Measurements from ENCODE around the gene NLGN3.

The NLGN3 gene

DNA sequence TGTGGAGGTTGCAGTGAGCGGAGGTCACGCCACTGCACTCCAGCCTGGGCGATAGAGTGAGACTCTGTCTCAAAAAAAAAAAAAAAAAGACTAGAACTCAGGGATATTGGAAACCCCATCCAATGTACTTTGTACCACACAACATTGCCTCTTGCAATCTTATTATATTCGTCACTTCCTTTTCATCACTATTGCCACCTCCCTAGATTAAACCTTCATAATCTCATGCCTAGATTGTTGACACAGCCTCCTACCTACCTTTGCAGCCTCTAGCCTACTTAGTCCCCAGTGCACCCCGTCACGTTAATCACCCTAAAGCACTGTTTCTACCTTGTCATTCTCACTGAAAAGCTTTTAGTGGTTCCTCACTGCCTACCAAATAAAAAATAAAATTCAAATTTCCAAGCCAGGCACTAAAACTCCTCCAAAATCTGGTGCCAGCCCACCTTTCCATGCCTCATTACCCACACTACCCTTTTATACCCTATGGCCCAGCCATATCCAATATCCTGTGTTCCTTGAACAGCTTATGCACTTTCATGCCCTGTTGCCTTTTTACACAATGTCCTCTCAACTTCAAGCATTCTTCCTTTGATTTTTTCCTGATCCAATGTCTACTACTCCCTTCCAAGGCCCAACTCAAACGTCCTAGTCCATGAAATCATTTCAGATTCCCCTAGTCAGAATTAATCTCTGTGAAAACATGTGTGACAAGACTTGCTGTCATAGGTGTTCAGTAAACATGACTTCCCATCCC is 54.8 kb downstream of the NLGN3 start:
- H3K4me3 ChIP-seq (ENCODE audit: low read length), result no peak overlapping the region; the same call in 1 of the 2 replicates
- H4K20me1 ChIP-seq (ENCODE audit: insufficient read depth, low read length), result no peaks in the 10 kb centered on the region
- H3K36me3 ChIP-seq (replicated peaks; ENCODE audit: low read depth, low read length), result peaks cover 8% of the 10 kb centered on the region
- H2AFZ ChIP-seq (ENCODE audit: low read depth, low read length), result peak overlapping the region; percentile 47; the same call in 1 of the 2 replicates
- peaks cover 30% of the 10 kb centered on the region for H3K79me2 ChIP-seq (ENCODE audit: low read length)
- H3K4me1 ChIP-seq (ENCODE audit: low read length), result peaks cover 34% of the 10 kb centered on the region
- H3K9me3 ChIP-seq (ENCODE audit: insufficient read depth, low read length), result no peaks in the 10 kb centered on the region
- peak overlapping the region; percentile 35 for H3K4me2 ChIP-seq (ENCODE audit: low read length)
- H3K27me3 ChIP-seq (ENCODE audit: low read depth, low read length), result no peaks in the 10 kb centered on the region
- TF ChIP-seq, protein P1, sequence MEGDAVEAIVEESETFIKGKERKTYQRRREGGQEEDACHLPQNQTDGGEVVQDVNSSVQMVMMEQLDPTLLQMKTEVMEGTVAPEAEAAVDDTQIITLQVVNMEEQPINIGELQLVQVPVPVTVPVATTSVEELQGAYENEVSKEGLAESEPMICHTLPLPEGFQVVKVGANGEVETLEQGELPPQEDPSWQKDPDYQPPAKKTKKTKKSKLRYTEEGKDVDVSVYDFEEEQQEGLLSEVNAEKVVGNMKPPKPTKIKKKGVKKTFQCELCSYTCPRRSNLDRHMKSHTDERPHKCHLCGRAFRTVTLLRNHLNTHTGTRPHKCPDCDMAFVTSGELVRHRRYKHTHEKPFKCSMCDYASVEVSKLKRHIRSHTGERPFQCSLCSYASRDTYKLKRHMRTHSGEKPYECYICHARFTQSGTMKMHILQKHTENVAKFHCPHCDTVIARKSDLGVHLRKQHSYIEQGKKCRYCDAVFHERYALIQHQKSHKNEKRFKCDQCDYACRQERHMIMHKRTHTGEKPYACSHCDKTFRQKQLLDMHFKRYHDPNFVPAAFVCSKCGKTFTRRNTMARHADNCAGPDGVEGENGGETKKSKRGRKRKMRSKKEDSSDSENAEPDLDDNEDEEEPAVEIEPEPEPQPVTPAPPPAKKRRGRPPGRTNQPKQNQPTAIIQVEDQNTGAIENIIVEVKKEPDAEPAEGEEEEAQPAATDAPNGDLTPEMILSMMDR (IDR thresholded peaks at IDR 0.05; ENCODE audit: low read depth, low read length), result no peak
- no peak for TF ChIP-seq EZH2phosphoT487 (IDR thresholded peaks at IDR 0.05; ENCODE audit: low read depth)
- H3K9ac ChIP-seq (ENCODE audit: low read length), result no peak overlapping the region
- peak overlapping the region; percentile 35; the same call in 1 of the 2 replicates for H3K27ac ChIP-seq (ENCODE audit: low read length)

GRCh38 chrX:71210816-71211215 is 66.2 kb downstream of the NLGN3 start:
- Histone ChIP-seq H3K4me1 (ENCODE audit: low read length) (no peaks in the 10 kb centered on the region), H2AFZ (ENCODE audit: low read depth, low read length) (no peak overlapping the region), H3K9ac (ENCODE audit: low read length) (no peak overlapping the region), H3K27me3 (ENCODE audit: low read depth, low read length) (peaks cover 11% of the 10 kb centered on the region; the same call in 1 of the 2 replicates), H3K4me2 (ENCODE audit: low read length) (no peak overlapping the region), H3K79me2 (ENCODE audit: low read length) (no peaks in the 10 kb centered on the region), H3K36me3 (replicated peaks; ENCODE audit: low read depth, low read length) (no peaks in the 10 kb centered on the region), H3K27ac (ENCODE audit: low read length) (no peak overlapping the region), H3K4me3 (ENCODE audit: low read length) (no peak overlapping the region), H4K20me1 (ENCODE audit: insufficient read depth, low read length) (no peaks in the 10 kb centered on the region), H3K9me3 (ENCODE audit: insufficient read depth, low read length) (no peaks in the 10 kb centered on the region)
- TF ChIP-seq EZH2phosphoT487 (IDR thresholded peaks at IDR 0.05; ENCODE audit: low read depth), result no peak
- TF ChIP-seq, protein P1 (IDR thresholded peaks at IDR 0.05; ENCODE audit: low read depth, low read length), result no peak

- no peaks in the 10 kb centered on the region for H3K4me1 ChIP-seq (ENCODE audit: low read length)
- no peaks in the 10 kb centered on the region for H3K36me3 ChIP-seq (replicated peaks; ENCODE audit: low read depth, low read length)
- H3K9me3 ChIP-seq (ENCODE audit: insufficient read depth, low read length), result no peaks in the 10 kb centered on the region
- no peak overlapping the region for H2AFZ ChIP-seq (ENCODE audit: low read depth, low read length)
- no peaks in the 10 kb centered on the region for H4K20me1 ChIP-seq (ENCODE audit: insufficient read depth, low read length)
- no peak overlapping the region for H3K27ac ChIP-seq (ENCODE audit: low read length)
- TF ChIP-seq, protein P1 (IDR thresholded peaks at IDR 0.05; ENCODE audit: low read depth, low read length), result no peak
- no peak for TF ChIP-seq EZH2phosphoT487 (IDR thresholded peaks at IDR 0.05; ENCODE audit: low read depth)
- no peaks in the 10 kb centered on the region for H3K79me2 ChIP-seq (ENCODE audit: low read length)
- no peak overlapping the region for H3K9ac ChIP-seq (ENCODE audit: low read length)
- H3K27me3 ChIP-seq (ENCODE audit: low read depth, low read length), result peaks cover 11% of the 10 kb centered on the region; the same call in 1 of the 2 replicates
- no peak overlapping the region for H3K4me2 ChIP-seq (ENCODE audit: low read length)
- no peak overlapping the region for H3K4me3 ChIP-seq (ENCODE audit: low read length)
These were observed 67.9 kb downstream of the NLGN3 start for GRCh38 chrX:71212536-71212935.

GRCh38 chrX:71214152-71214551 is 69.5 kb downstream of the NLGN3 start:
- no peaks in the 10 kb centered on the region for H3K4me1 ChIP-seq (ENCODE audit: low read length)
- no peak overlapping the region for H3K4me3 ChIP-seq (ENCODE audit: low read length)
- no peak overlapping the region for H3K4me2 ChIP-seq (ENCODE audit: low read length)
- H3K27me3 ChIP-seq (ENCODE audit: low read depth, low read length), result peaks cover 11% of the 10 kb centered on the region; the same call in 1 of the 2 replicates
- H2AFZ ChIP-seq (ENCODE audit: low read depth, low read length), result no peak overlapping the region
- H3K9ac ChIP-seq (ENCODE audit: low read length), result no peak overlapping the region
- H3K36me3 ChIP-seq (replicated peaks; ENCODE audit: low read depth, low read length), result no peaks in the 10 kb centered on the region
- H3K27ac ChIP-seq (ENCODE audit: low read length), result no peak overlapping the region
- no peaks in the 10 kb centered on the region for H3K79me2 ChIP-seq (ENCODE audit: low read length)
- TF ChIP-seq EZH2phosphoT487 (IDR thresholded peaks at IDR 0.05; ENCODE audit: low read depth), result no peak
- TF ChIP-seq, protein P1 (IDR thresholded peaks at IDR 0.05; ENCODE audit: low read depth, low read length), result no peak
- H3K9me3 ChIP-seq (ENCODE audit: insufficient read depth, low read length), result no peaks in the 10 kb centered on the region
- H4K20me1 ChIP-seq (ENCODE audit: insufficient read depth, low read length), result no peaks in the 10 kb centered on the region
